ENCODE data around the gene C16orf96. TPM values are rescaled to one million over a fixed set of nuclear protein-coding genes. Genes with fewer than 3 reads are reported as not detected.
A peak's percentile ranks its signal among the peaks of the same experiment; 100 is the strongest.

The C16orf96 gene
- total RNA-seq, 2 experiments from 2014 or later, result 0.07 to 0.30 TPM

DNA sequence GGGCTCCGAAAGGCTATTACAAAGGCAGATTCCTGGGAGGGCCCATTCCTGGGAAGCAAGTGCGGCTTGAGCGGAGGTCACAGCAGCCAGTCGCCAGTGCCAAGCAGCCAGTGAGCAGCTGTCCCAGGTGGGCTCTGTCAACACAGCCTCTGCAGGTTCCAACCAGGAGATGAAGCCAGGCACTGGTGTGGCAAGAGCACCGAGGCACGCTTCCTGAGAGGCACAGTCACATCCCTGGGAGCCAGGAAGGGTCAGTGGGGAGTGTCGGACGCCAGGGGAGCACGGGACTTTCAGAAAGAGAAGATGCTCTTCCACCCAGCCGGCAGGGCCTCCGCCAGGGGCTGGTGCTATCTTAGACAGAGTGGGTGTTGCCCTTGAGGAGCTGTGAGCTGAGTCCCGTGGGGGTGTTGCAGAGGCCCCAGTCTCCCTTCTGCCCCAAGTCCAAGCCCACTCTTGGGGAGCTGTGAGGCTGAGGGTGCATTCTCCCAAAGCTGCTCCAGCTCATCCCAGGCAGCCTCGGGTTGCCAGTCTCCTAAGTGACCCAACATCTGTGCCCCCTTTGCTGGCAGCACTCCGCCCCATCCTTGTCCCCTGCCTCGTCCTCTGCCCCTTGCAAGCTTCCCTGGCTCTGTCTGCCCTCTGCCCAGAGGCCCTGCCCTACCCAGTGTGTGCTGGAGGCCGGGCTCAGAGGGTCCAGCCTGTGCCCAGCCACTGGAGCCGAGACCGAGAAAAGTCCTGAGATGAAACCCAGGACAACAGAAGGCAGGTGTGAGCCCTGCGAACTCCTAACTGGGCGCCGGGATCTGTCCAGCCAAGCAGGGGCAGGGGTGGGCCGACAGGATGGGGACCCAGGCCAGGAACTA, 51.9 kb downstream of the C16orf96 start:
- CTCF ChIA-PET, result no interaction called here
- Mint-ChIP-seq H3K9me3 (no peaks in the 10 kb centered on the region), H3K27ac (no peak overlapping the region), H3K27me3 (ENCODE audit: low read depth) (no peaks in the 10 kb centered on the region), H3K36me3 (ENCODE audit: low read depth) (no peaks in the 10 kb centered on the region), H3K4me3 (no peak overlapping the region), H3K4me1 (ENCODE audit: low read depth) (peaks cover 3% of the 10 kb centered on the region)
- no peak for DNase-seq
- intact Hi-C loops (cut with micrococcal nuclease), result no loop called here

DNA sequence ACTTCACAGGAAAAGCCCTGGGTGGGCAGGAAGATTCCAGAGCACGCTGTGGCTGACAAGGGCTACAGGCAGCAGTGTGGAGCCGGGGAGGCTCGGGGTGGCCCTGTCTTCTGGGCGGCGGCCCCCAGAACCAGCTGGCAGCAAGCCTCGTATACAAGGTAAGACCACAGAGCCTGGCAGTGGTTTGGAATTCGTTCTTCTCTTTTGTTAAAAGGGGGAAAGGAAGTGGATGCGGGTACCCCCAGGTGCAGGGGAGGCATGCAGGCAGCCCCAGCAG, 52.5 kb downstream of the C16orf96 start:
- no peak for DNase-seq
- Mint-ChIP-seq H3K36me3 (ENCODE audit: low read depth) (no peaks in the 10 kb centered on the region), H3K4me1 (ENCODE audit: low read depth) (peaks cover 5% of the 10 kb centered on the region), H3K4me3 (no peak overlapping the region), H3K27me3 (ENCODE audit: low read depth) (no peaks in the 10 kb centered on the region), H3K27ac (no peak overlapping the region), H3K9me3 (no peaks in the 10 kb centered on the region)
- CTCF ChIA-PET, result no interaction called here
- intact Hi-C loops (cut with micrococcal nuclease), result no loop called here

DNA sequence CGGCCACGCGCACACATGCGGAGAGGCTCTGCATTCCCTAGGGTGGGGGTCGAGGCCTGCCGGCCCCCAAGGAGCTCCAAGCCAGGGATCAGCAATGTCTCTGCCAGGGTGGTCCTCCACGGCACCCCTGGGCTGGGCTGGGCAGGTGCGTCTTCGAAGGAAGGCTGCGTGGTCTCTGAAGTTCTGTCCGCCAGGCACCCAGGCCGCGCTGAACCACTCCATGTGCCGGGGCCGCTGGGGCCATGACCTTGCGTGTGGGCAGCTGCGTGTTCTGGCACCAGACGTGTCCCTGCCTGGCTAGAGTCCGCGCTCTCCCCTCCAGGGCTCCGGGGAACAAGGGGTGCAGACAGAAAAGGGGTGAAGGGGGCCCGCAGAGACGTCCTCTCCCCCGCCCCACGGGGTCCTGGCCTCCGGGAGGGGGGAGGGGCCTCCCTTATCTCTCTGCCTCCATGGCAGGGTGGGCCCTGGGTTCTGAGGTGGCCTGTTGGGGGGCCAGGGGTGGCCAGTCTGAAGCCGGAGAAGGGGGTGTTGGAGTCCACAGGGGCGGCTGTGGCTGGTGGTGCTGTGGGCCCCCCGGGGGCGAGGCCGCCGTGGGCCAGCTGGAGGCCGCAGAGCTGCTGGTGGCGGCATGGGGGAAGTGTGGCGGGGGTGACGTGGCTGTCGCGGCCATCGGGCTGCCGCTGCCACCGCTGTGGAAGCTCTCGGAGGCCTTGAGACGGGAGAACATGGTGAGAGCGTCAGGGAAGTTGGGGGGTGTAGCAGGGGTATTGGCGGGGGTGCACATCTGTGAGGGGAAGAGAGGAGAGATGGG, 53.3 kb downstream of the C16orf96 start:
- Mint-ChIP-seq H3K9me3 (no peaks in the 10 kb centered on the region), H3K27ac (no peak overlapping the region), H3K27me3 (ENCODE audit: low read depth) (no peaks in the 10 kb centered on the region), H3K4me1 (ENCODE audit: low read depth) (peaks cover 5% of the 10 kb centered on the region), H3K4me3 (no peak overlapping the region), H3K36me3 (ENCODE audit: low read depth) (no peaks in the 10 kb centered on the region)
- DNase-seq, result no peak
- intact Hi-C loops (cut with micrococcal nuclease), result loop anchor here (10.0 kb wide), 1 partner anchor 255 kb away; the partner anchor contains the start of gene PAM16
- CTCF ChIA-PET, result interaction anchor here (1.2 kb wide), 1 partner anchor 15 kb away, joined by 4 read pairs; the partner anchor contains the start of gene MGRN1

DNA sequence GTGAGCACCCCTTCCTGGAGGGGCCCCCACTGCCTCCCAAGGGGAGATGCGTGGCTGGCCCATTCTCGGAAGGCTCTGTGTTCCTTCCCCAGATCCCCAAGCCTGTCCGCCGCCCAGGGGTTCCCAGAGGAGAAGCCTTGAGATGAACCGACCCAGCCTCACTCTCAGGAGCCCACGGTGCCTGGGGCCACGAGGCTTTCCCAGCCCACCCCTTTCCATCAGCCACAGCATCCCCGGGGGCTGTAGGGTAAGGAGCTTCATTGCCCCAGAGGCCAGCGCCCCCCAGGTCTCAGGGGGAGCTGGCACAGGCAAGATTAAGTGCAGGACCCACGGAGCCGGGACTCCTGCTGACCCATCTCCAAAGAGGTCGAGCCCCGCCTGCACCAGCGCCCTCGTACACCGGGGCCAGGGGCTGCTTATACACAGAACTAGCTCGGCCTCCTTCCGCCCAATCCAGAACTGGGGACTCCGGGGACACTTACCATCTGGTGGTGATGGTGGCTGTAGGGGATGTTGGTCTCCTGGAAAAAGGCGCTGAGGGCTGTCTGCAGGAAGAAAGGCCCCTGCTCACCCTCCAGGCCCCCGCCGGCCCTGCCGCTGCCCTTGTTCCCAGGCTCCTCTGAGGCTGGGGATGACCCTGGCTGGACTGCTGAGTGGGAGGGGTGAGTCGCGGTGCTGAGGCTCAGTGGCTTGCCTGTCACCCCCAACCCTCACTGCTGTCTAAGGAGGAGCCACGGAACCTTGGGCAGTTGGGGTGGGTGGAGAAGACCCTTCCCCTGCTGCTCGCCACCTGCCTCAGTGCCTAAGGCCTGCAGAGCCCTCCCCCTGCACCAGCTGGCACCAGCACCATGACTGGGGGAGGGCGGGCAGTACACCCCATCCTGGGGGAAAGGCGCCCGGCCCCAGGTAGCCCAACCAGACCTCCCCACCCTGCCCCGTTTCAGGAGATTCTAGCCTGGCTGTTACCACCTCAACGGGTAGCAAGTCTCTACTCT, 54.2 kb downstream of the C16orf96 start:
- CTCF ChIA-PET, result interaction anchor here (1.2 to 1.3 kb wide), 2 partner anchors 14 to 346 kb away, joined by 3 to 4 read pairs; partner anchors contain the start of gene MGRN1
- DNase-seq, result no peak
- Mint-ChIP-seq H3K27ac (no peak overlapping the region), H3K9me3 (no peaks in the 10 kb centered on the region), H3K27me3 (ENCODE audit: low read depth) (no peaks in the 10 kb centered on the region), H3K4me3 (no peak overlapping the region), H3K36me3 (ENCODE audit: low read depth) (no peaks in the 10 kb centered on the region), H3K4me1 (ENCODE audit: low read depth) (peaks cover 5% of the 10 kb centered on the region)
- intact Hi-C loops (cut with micrococcal nuclease), result loop anchor here (10.0 kb wide), 1 partner anchor 256 kb away; the partner anchor contains the start of gene PAM16

DNA sequence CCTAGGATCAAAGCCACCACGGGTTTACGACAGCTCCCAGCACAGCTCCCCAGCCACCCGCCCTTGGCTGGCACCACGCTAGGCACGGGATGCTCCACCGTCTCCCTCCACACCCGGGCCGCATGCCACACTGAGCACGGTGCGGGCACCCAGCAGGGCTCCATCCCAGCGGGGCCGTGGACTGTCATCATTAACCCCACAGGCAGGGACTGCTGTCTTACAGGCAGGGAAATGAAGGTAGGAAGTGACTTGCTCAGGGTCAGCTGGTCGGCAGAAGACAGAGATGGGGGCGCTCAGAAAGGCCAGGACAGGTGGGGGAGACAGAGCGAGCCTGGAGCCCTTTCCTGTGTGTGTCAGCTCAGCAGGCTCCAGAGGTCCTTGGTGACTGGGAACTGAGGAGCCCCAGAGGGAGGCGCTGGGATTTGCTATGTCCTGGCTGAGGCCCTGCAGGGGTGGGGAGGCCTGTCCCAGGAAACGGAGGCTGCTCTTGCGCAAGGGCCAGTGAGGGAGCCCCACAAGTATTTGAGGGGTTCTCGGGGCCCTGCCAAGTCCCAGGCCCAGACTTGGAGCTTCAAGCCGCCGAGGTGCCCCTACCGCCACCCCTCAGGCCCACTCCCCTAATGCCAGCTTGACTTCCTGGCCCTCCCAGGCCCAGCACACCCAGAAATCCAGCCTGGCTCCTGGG, 55.3 kb downstream of the C16orf96 start:
- Mint-ChIP-seq H3K9me3 (no peaks in the 10 kb centered on the region), H3K27ac (no peak overlapping the region), H3K4me3 (no peak overlapping the region), H3K27me3 (ENCODE audit: low read depth) (no peaks in the 10 kb centered on the region), H3K36me3 (ENCODE audit: low read depth) (no peaks in the 10 kb centered on the region), H3K4me1 (ENCODE audit: low read depth) (peaks cover 11% of the 10 kb centered on the region)
- CTCF ChIA-PET, result interaction anchor here (1.3 kb wide), 1 partner anchor 344 kb away, joined by 3 read pairs; no protein-coding TSS in a partner anchor
- no peak for DNase-seq
- intact Hi-C loops (cut with micrococcal nuclease), result loop anchor here (10.0 kb wide), 1 partner anchor 257 kb away; the partner anchor contains the start of gene PAM16

DNA sequence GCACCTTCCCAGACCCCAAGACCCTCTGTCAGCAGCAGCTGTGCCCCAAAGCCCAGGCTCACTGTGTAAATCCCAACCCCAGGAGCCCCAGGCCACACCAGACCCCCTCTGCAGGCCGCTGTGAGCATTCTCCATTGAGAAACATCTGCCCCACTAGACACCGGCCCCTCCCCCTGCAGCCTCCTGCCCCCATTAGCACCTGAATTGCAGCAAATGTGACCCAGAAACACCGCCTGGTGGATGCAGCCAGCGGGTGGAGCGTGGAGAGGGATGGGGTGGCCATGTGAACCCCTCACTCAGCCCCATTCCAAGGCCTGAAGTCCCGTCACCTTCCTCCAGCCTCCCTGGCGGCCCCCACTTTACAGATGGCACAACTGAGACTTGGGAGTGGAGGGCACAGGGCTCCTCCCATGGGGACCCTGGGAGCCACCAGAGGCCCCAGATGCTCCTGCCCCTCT, 56.4 kb downstream of the C16orf96 start:
- Mint-ChIP-seq H3K27me3 (ENCODE audit: low read depth) (no peaks in the 10 kb centered on the region), H3K27ac (no peak overlapping the region), H3K36me3 (ENCODE audit: low read depth) (no peaks in the 10 kb centered on the region), H3K4me1 (ENCODE audit: low read depth) (peaks cover 15% of the 10 kb centered on the region), H3K4me3 (no peak overlapping the region), H3K9me3 (no peaks in the 10 kb centered on the region)
- DNase-seq, result no peak
- CTCF ChIA-PET, result interaction anchor here (0.6 kb wide), 1 partner anchor 63 kb away, joined by 3 read pairs; no protein-coding TSS in a partner anchor
- intact Hi-C loops (cut with micrococcal nuclease), result loop anchor here (10.0 kb wide), 1 partner anchor 258 kb away; the partner anchor contains the start of gene PAM16

DNA sequence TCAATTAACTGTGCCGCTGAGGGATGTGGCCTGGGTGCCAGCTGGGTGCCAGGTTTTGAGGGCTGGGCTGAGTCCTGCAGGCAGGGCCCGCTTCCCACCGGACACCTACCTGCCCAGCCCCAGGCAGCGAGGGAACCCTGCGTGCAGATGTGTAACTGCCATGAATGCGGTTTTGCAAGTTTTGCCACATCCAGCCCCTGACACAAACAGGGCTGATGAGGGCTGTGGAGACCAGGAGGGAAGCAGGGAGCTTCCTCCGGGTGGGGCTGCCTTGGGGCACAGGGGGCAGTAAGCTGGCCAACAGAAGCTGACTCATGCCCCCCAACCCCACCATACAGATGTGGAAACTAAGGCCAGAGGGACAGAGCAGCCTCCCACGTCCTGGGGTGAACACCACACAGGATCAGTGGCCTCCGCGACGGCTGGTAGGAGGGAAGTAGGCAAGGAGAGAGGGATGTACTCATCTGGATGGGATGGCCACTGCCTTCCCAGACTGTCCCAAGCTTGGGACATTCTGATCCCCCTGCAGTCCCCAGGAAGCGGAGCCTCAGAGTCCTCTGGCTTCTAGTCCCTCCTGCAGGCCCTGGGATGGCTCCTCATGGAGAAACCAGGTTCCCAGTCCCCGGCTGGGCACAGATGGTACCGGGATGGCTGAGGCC, 57.0 kb downstream of the C16orf96 start:
- Mint-ChIP-seq H3K27ac (no peak overlapping the region), H3K27me3 (ENCODE audit: low read depth) (no peaks in the 10 kb centered on the region), H3K36me3 (ENCODE audit: low read depth) (no peaks in the 10 kb centered on the region), H3K4me3 (peak overlapping the region; percentile 74), H3K4me1 (ENCODE audit: low read depth) (peaks cover 19% of the 10 kb centered on the region), H3K9me3 (no peaks in the 10 kb centered on the region)
- DNase-seq, result no peak
- CTCF ChIA-PET, result interaction anchor here (0.6 kb wide), 1 partner anchor 63 kb away, joined by 3 read pairs; no protein-coding TSS in a partner anchor
- intact Hi-C loops (cut with micrococcal nuclease), result loop anchor here (10.0 kb wide), 1 partner anchor 258 kb away; the partner anchor contains the start of gene PAM16

DNA sequence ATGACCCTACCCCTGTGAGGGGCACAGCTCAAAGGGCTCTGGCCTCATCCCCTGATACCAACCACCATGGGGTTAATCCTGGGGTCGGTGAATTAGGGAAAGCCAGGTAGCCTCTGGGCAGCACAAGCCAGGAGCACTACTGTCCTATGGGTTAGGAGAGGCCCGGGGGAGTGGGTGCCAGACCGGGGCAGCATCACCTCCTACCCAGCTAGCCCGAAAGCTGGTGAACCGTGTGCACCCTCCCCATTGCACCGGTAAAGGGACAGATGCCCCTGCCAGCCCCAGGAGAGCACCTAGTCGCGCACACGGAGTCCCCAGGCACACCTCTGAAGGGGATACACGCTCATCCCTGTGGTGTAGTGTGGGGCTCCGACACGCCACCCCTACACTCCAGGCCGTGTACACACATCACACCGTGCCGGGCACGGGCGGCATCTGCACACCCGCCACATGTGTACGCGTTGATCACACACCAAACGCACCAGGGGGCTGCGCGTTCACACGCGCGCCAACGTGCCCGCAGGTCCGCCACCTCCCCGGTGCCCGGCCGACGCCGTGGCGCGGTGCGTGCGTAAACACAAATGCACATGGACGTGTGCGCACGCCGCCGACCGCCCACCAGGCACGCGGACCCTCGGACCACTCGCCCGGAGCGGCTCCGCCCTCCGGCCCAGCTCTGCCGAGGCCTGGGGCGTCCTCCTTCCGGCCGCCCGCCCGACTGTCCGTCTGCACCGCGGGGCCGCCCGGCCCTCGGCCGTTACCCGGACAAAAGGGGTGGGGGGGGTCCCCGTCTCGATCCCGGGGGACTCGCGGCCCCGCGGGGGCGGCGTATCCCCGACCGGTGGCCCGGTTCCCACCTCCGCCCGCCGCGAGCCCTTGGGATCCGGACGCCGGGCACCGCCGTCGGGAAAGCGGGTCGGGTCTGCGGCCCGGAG, 57.8 kb downstream of the C16orf96 start:
- H3K4me3 Mint-ChIP-seq, result peak overlapping the region; percentile 74
- no peak overlapping the region for H3K27ac Mint-ChIP-seq
- H3K9me3 Mint-ChIP-seq, result no peaks in the 10 kb centered on the region
- DNase-seq, result peak; percentile 42
- peaks cover 23% of the 10 kb centered on the region for H3K4me1 Mint-ChIP-seq (ENCODE audit: low read depth)
- intact Hi-C loops (cut with micrococcal nuclease), result loop anchor here (10.0 kb wide), 1 partner anchor 259 kb away; the partner anchor contains the start of gene PAM16
- no peaks in the 10 kb centered on the region for H3K27me3 Mint-ChIP-seq (ENCODE audit: low read depth)
- CTCF ChIA-PET, result interaction anchor here (3.7 kb wide), 1 partner anchor 10 kb away, joined by 19 read pairs; the partner anchor contains the start of gene MGRN1
- no peaks in the 10 kb centered on the region for H3K36me3 Mint-ChIP-seq (ENCODE audit: low read depth)

DNA sequence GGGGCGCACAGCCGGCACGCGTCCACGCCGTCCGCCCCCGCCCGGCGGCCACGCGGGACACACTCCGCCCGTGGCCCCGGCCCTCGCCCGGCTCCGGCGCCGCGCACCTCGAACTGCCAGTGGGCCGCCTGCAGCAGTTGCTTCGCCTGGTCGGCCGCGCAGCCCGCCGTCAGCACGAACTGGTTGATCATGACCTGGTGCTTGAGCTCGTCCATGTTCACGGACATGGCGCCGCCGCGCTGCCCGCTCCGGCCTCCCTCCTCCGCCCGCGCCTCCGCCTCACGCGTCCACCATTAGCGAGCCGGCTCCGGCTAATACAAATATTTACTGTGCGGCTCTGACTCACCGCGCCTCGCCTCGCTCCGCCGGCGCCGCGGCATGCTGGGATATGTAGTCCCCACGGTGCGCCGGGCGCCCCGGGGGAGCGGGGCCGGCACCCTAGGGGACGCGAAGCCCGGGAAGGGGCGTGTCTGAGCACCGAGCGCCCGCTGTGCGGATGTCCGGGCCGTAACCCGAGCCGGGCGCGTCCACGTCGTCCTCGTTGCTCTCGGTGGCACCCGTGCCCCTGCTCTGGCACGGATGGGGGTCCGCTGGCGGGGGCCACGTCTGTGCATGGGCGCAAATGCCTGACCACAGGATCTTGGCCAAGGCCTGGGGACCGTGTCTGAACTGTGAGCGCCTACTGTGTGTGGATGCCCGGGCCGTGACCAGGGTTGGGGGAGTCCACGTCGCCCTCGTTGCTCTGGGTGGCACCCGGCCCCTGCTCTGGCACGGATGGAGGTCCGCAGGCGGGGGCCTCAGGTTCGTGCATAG, 58.6 kb downstream of the C16orf96 start, which contains the start of gene UBALD1:
Gene UBALD1, minus strand, starts transcription at position 318 of the 813 bp plus-strand sequence. Its CDS starts 91 bp downstream, at position 227.
- H3K9me3 Mint-ChIP-seq, result no peaks in the 10 kb centered on the region
- H3K27ac Mint-ChIP-seq, result peak within 1 kb of the TSS; percentile 92
- intact Hi-C loops (cut with micrococcal nuclease), result loop anchor here (10.0 kb wide), 1 partner anchor 260 kb away; the partner anchor contains the start of gene PAM16
- peak; percentile 85 for DNase-seq
- no peaks in the 10 kb centered on the region for H3K36me3 Mint-ChIP-seq (ENCODE audit: low read depth)
- peak within 1 kb of the TSS; percentile 89 for H3K4me3 Mint-ChIP-seq
- H3K4me1 Mint-ChIP-seq (ENCODE audit: low read depth), result peaks cover 23% of the 10 kb centered on the region
- CTCF ChIA-PET, result interaction anchor here (0.8 to 3.7 kb wide), 2 partner anchors 10 to 147 kb away, joined by 5 to 19 read pairs; partner anchors contain the start of gene MGRN1
- H3K27me3 Mint-ChIP-seq (ENCODE audit: low read depth), result no peaks in the 10 kb centered on the region

All from activated naive CD4-positive, alpha-beta T cell treated with anti-CD3 and anti-CD28 coated beads for 36 hours (primary cell).